ENCODE measurements around the gene P3H2. TPM values are rescaled to one million over a fixed set of nuclear protein-coding genes. Genes with fewer than 3 reads are reported as not detected.

P3H2 gene
- total and polyA plus RNA-seq, 9 of the 15 experiments (the other 6 are each of a cell fraction or from before 2014, with no cell fraction given), result 0.04 to 0.26 (median 0.22) TPM; not detected in 6

DNA sequence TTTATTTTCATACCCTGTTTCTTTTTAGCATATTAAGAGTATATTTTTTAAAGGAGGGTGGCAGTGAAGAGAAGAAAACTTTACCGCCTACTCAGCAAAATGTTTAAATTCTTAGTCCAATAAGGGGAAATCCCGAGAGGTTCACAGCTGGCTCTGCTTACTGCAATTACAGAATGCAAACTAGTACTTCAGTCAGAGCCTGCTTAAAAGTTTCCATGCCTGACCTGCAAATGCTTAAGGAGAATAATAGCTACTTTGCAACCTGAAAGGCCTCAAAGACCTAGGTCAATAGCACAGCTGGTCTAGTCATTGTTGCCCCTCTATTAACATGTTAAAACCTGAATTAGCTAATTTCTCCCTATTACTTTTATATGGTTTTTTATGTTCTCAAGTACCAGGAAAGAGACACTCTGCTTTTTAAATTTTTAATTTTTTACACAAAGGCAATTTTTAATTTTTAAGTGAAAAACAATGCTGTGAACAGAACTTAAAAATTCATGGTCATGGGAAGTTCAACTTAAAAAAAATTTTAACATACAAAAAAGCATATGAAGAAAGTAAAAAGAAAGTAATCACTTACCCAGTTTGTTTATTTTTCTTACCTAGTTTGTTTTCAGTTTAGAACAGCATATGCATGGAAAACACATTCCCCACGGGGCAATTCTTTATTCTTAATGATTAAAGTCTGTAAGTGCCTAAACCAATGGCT, 79.2 kb downstream of the P3H2 start (continued):
- TF ChIP-seq ZNF57 (CRISPR knock-in tag; IDR thresholded peaks at IDR 0.05) (no peak), NFIC (IDR thresholded peaks at IDR 0.05) (no peak), C11orf30 (IDR thresholded peaks at IDR 0.05; ENCODE audit: low read depth) (peak; percentile 42; the same call in 1 of the 2 replicates), JUN (IDR thresholded peaks at IDR 0.05; ENCODE audit: borderline replicate concordance, low read depth, low read length) (no peak), JUN (CRISPR knock-in tag; IDR thresholded peaks at IDR 0.05; ENCODE audit: borderline replicate concordance) (no peak), ZFX (CRISPR knock-in tag; IDR thresholded peaks at IDR 0.05) (no peak), FOXA3 (CRISPR knock-in tag; conservative IDR thresholded peaks at IDR 0.05 in 1 of 2, IDR thresholded peaks at IDR 0.05 in 1 of 2) (no peak), MAFG (tag; conservative IDR thresholded peaks at IDR 0.05) (peak; percentile 29; the same call in 1 of the 2 replicates), U2AF2 (optimal IDR thresholded peaks at IDR 0.05; ENCODE audit: low read depth, low read length) (no peak), MAFK (IDR thresholded peaks at IDR 0.05; ENCODE audit: low read length) (peak; percentile 80), ARID1B (IDR thresholded peaks at IDR 0.05) (no peak), KDM2B (CRISPR knock-in tag; IDR thresholded peaks at IDR 0.05) (no peak), GABPB1 (CRISPR knock-in tag; IDR thresholded peaks at IDR 0.05) (no peak), SREBF1 (IDR thresholded peaks at IDR 0.05; ENCODE audit: borderline replicate concordance, low read depth, low read length) (no peak), TCF3 (CRISPR knock-in tag; IDR thresholded peaks at IDR 0.05) (no peak), MAFF (IDR thresholded peaks at IDR 0.05; ENCODE audit: low read length) (peak; percentile 75), ETV5 (CRISPR knock-in tag; IDR thresholded peaks at IDR 0.05; ENCODE audit: low read depth) (no peak), HNRNPH1 (optimal IDR thresholded peaks at IDR 0.05; ENCODE audit: low read depth, low read length) (no peak), ZNF785 (CRISPR knock-in tag; IDR thresholded peaks at IDR 0.05) (no peak)
- TF ChIP-seq, protein P1, sequence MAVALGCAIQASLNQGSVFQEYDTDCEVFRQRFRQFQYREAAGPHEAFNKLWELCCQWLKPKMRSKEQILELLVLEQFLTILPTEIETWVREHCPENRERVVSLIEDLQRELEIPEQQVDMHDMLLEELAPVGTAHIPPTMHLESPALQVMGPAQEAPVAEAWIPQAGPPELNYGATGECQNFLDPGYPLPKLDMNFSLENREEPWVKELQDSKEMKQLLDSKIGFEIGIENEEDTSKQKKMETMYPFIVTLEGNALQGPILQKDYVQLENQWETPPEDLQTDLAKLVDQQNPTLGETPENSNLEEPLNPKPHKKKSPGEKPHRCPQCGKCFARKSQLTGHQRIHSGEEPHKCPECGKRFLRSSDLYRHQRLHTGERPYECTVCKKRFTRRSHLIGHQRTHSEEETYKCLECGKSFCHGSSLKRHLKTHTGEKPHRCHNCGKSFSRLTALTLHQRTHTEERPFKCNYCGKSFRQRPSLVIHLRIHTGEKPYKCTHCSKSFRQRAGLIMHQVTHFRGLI (CRISPR knock-in tag; IDR thresholded peaks at IDR 0.05), result no peak
- TF ChIP-seq, protein P2, sequence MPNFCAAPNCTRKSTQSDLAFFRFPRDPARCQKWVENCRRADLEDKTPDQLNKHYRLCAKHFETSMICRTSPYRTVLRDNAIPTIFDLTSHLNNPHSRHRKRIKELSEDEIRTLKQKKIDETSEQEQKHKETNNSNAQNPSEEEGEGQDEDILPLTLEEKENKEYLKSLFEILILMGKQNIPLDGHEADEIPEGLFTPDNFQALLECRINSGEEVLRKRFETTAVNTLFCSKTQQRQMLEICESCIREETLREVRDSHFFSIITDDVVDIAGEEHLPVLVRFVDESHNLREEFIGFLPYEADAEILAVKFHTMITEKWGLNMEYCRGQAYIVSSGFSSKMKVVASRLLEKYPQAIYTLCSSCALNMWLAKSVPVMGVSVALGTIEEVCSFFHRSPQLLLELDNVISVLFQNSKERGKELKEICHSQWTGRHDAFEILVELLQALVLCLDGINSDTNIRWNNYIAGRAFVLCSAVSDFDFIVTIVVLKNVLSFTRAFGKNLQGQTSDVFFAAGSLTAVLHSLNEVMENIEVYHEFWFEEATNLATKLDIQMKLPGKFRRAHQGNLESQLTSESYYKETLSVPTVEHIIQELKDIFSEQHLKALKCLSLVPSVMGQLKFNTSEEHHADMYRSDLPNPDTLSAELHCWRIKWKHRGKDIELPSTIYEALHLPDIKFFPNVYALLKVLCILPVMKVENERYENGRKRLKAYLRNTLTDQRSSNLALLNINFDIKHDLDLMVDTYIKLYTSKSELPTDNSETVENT (CRISPR knock-in tag; IDR thresholded peaks at IDR 0.05), result no peak
- TF ChIP-seq, protein P3, sequence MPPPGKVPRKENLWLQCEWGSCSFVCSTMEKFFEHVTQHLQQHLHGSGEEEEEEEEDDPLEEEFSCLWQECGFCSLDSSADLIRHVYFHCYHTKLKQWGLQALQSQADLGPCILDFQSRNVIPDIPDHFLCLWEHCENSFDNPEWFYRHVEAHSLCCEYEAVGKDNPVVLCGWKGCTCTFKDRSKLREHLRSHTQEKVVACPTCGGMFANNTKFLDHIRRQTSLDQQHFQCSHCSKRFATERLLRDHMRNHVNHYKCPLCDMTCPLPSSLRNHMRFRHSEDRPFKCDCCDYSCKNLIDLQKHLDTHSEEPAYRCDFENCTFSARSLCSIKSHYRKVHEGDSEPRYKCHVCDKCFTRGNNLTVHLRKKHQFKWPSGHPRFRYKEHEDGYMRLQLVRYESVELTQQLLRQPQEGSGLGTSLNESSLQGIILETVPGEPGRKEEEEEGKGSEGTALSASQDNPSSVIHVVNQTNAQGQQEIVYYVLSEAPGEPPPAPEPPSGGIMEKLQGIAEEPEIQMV (tag; conservative IDR thresholded peaks at IDR 0.05; ENCODE audit: low read depth), result no peak
- TF ChIP-seq, protein P4, sequence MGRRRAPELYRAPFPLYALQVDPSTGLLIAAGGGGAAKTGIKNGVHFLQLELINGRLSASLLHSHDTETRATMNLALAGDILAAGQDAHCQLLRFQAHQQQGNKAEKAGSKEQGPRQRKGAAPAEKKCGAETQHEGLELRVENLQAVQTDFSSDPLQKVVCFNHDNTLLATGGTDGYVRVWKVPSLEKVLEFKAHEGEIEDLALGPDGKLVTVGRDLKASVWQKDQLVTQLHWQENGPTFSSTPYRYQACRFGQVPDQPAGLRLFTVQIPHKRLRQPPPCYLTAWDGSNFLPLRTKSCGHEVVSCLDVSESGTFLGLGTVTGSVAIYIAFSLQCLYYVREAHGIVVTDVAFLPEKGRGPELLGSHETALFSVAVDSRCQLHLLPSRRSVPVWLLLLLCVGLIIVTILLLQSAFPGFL (CRISPR knock-in tag; IDR thresholded peaks at IDR 0.05), result no peak
